ENCODE data around the gene UMODL1. TPM values are rescaled to one million over a fixed set of nuclear protein-coding genes. Genes with fewer than 3 reads are reported as not detected.

UMODL1 gene
- total and polyA plus RNA-seq, 4 donors: 0.10 to 0.28 (median 0.14) TPM; not detected in 1

- H3K9ac ChIP-seq (ENCODE audit: insufficient read depth in 1 of 2, low read length in 2 of 2): no peak overlapping the region
- H3K27ac ChIP-seq (ENCODE audit: low read depth in 1 of 2, low read length in 1 of 2): no peak overlapping the region
- peaks cover 0 to 11% (median 5%) of the 10 kb centered on the region in 3 donors for H3K27me3 ChIP-seq (ENCODE audit: control insufficient read depth in 3 of 3, insufficient read depth in 3 of 3, low read length in 2 of 3)
- TF ChIP-seq, protein P1, sequence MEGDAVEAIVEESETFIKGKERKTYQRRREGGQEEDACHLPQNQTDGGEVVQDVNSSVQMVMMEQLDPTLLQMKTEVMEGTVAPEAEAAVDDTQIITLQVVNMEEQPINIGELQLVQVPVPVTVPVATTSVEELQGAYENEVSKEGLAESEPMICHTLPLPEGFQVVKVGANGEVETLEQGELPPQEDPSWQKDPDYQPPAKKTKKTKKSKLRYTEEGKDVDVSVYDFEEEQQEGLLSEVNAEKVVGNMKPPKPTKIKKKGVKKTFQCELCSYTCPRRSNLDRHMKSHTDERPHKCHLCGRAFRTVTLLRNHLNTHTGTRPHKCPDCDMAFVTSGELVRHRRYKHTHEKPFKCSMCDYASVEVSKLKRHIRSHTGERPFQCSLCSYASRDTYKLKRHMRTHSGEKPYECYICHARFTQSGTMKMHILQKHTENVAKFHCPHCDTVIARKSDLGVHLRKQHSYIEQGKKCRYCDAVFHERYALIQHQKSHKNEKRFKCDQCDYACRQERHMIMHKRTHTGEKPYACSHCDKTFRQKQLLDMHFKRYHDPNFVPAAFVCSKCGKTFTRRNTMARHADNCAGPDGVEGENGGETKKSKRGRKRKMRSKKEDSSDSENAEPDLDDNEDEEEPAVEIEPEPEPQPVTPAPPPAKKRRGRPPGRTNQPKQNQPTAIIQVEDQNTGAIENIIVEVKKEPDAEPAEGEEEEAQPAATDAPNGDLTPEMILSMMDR (IDR thresholded peaks at IDR 0.05; ENCODE audit: control extremely low read depth, extremely low read depth): no peak
- peak in 1 of 3 donors; percentile 29 for DNase-seq
- peaks cover 0 to 38% (median 3%) of the 10 kb centered on the region in 5 donors for H3K4me1 ChIP-seq (ENCODE audit: control insufficient read depth in 5 of 5, insufficient read depth in 5 of 5, low read length in 5 of 5)
- WGBS, 2 donors: 31 to 39% methylated on average over 13 of the region's 13 CpGs
- H3K9me3 ChIP-seq (ENCODE audit: control insufficient read depth in 4 of 4, insufficient read depth in 3 of 4, low read length in 3 of 4): peaks cover 0 to 3% (median 0%) of the 10 kb centered on the region in 4 donors
- no peak overlapping the region for H3K4me3 ChIP-seq
- no peaks in the 10 kb centered on the region for H3K36me3 ChIP-seq (ENCODE audit: control insufficient read depth in 4 of 4, insufficient read depth in 4 of 4, low read length in 4 of 4)
- no peak for ATAC-seq (ENCODE audit: insufficient read depth, low FRiP score)
Observed at GRCh38 chr21:42120903-42121535, 49.9 kb downstream of the UMODL1 start.

DNA sequence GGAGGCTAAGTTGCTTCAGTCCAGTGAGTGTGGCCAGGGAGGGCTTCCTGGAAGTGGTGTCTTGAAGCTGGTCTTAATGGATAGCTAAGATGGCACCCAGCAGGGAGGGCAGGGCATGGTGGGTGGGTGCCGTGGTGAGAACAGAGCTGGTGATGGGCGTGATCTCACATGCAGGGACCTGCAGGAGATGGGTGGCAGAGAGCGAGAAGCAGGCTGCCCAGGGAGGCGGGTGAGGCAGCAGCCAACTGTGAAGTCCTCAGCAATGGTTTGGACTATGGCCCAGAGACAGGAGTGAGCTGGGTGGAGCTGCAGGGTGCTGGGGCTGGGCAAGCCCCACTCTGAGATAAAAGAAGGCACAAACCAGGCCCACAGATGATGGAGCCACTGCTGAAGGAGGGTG, 50.7 kb downstream of the UMODL1 start:
- Histone ChIP-seq H3K36me3 (ENCODE audit: control insufficient read depth in 4 of 4, insufficient read depth in 4 of 4, low read length in 4 of 4) (no peaks in the 10 kb centered on the region), H3K9ac (ENCODE audit: insufficient read depth in 1 of 2, low read length in 2 of 2) (no peak overlapping the region), H3K27me3 (ENCODE audit: control insufficient read depth in 3 of 3, insufficient read depth in 3 of 3, low read length in 2 of 3) (peaks cover 0 to 11% (median 5%) of the 10 kb centered on the region in 3 donors), H3K27ac (ENCODE audit: low read depth in 1 of 2, low read length in 1 of 2) (no peak overlapping the region), H3K4me1 (ENCODE audit: control insufficient read depth in 5 of 5, insufficient read depth in 5 of 5, low read length in 5 of 5) (peaks cover 0 to 40% (median 4%) of the 10 kb centered on the region in 5 donors), H3K9me3 (ENCODE audit: control insufficient read depth in 4 of 4, insufficient read depth in 3 of 4, low read length in 3 of 4) (peaks cover 0 to 3% (median 0%) of the 10 kb centered on the region in 4 donors), H3K4me3 (no peak overlapping the region)
- TF ChIP-seq, protein P1 (IDR thresholded peaks at IDR 0.05; ENCODE audit: control extremely low read depth, extremely low read depth): no peak
- DNase-seq: no peak
- 69 to 90% methylated on average over 4 of the region's 4 CpGs for WGBS, 2 donors
- no peak for ATAC-seq (ENCODE audit: insufficient read depth, low FRiP score)

DNA sequence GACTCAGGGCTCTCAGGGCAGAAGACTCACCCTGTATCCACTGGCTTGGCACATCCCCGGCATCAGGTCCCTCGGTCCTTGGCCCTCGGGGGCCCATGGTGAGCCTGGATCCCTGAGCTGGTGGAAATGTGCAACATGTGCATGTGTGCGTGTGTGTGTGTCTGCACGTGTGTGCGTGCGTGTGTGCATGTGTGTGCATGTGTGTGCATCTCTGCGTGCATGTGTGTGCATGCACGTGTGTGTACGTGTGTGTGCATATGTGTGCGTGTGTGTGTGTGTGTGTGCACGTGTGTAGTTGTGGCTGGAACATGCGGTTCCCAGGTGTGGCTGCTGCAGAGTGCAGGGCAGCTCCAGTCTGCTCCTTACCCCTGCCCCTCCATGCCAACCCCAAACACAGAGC, 51.3 kb downstream of the UMODL1 start:
- Histone ChIP-seq H3K27me3 (ENCODE audit: control insufficient read depth in 3 of 3, insufficient read depth in 3 of 3, low read length in 2 of 3) (peaks cover 0 to 11% (median 5%) of the 10 kb centered on the region in 3 donors), H3K9me3 (ENCODE audit: control insufficient read depth in 4 of 4, insufficient read depth in 3 of 4, low read length in 3 of 4) (peaks cover 0 to 3% (median 0%) of the 10 kb centered on the region in 4 donors), H3K9ac (ENCODE audit: insufficient read depth in 1 of 2, low read length in 2 of 2) (no peak overlapping the region), H3K27ac (ENCODE audit: low read depth in 1 of 2, low read length in 1 of 2) (no peak overlapping the region), H3K4me3 (no peak overlapping the region), H3K4me1 (ENCODE audit: control insufficient read depth in 5 of 5, insufficient read depth in 5 of 5, low read length in 5 of 5) (peaks cover 0 to 40% (median 0%) of the 10 kb centered on the region in 5 donors), H3K36me3 (ENCODE audit: control insufficient read depth in 4 of 4, insufficient read depth in 4 of 4, low read length in 4 of 4) (no peaks in the 10 kb centered on the region)
- WGBS, 2 donors: 86 to 90% methylated on average over 13 of the region's 13 CpGs
- DNase-seq: no peak
- TF ChIP-seq, protein P1 (IDR thresholded peaks at IDR 0.05; ENCODE audit: control extremely low read depth, extremely low read depth): no peak
- no peak for ATAC-seq (ENCODE audit: insufficient read depth, low FRiP score)

Measured in lung (tissue), 12 donors.